IPS DF 6.9 (cell line): ENCODE data around the gene TAF1.
A peak's percentile ranks its signal among the peaks of the same experiment; 100 is the strongest.
"Not testable (repeated sequence)": the region's sequence is repeated elsewhere in the genome, so short reads cannot be mapped to it uniquely, and the experiment has no call there.

ENCODE experiments used
- DNase-seq: peaks from one replicate; pipeline ENCODE4 v3.0.0-alpha.2; 2013; ENCODE audit warnings: low read depth, low spot score
- H3K27ac ChIP-seq: one replicate; pipeline ENCODE4 v1.5.1; 2013; ENCODE audit warnings: low read length, control low read depth
- H3K27me3 ChIP-seq: 2 replicates; pipeline ENCODE4 v1.6.1; 2013; ENCODE audit warnings: mild to moderate bottlenecking, low read length; ENCODE audit not compliant: control insufficient read depth, insufficient read depth
- H3K36me3 ChIP-seq: 2 replicates; pipeline ENCODE4 v1.6.1; 2013; ENCODE audit warnings: low read length; ENCODE audit not compliant: control insufficient read depth, insufficient read depth
- H3K4me1 ChIP-seq: 2 replicates; pipeline ENCODE4 v1.6.1; 2013; ENCODE audit warnings: low read length; ENCODE audit not compliant: control insufficient read depth, insufficient read depth
- H3K4me3 ChIP-seq: 2 replicates; pipeline ENCODE4 v1.5.1; 2013; ENCODE audit warnings: mild to moderate bottlenecking, low read length
- H3K9me3 ChIP-seq: 2 replicates; pipeline ENCODE4 v1.6.1; 2013; ENCODE audit warnings: low read length, inconsistent platforms; ENCODE audit not compliant: control insufficient read depth, insufficient read depth
- WGBS: extraction: QIAGEN DNeasy Blood & Tissue Kit; methylation state at CpG from one replicate; pipeline ENCODE4 v1.1.7; 2013; ENCODE audit warnings: mixed read lengths, missing lambda C conversion rate; ENCODE audit not compliant: insufficient read length, insufficient coverage; 5-methylcytosine and 5-hydroxymethylcytosine counted together

TAF1 gene

GRCh38 chrX:71365875-71366673, at the start of gene TAF1:
TAF1 (plus strand) TSS chrX:71366357; CDS start chrX:71366375, 18 bp downstream.
- H3K4me3 ChIP-seq, result peak within 1 kb of the TSS; percentile 92
- no peaks in the 10 kb centered on the region for H3K4me1 ChIP-seq
- DNase-seq, result peak; percentile 67
- WGBS, result no CpG with 5 or more reads among the region's 51 CpGs
- 0 out of 2 replicates have a peak, but pooled peaks cover 3% of the 10 kb centered on the region for H3K36me3 ChIP-seq
- no peaks in the 10 kb centered on the region for H3K9me3 ChIP-seq
- H3K27me3 ChIP-seq, result no peaks in the 10 kb centered on the region
- no peak within 1 kb of the TSS for H3K27ac ChIP-seq

GRCh38 chrX:71316959-71317358, 49.2 kb upstream of the TAF1 start:
- not testable (repeated sequence) for H3K4me1 ChIP-seq, H3K4me3 ChIP-seq, H3K36me3 ChIP-seq, H3K27ac ChIP-seq, DNase-seq, H3K27me3 ChIP-seq, H3K9me3 ChIP-seq
- WGBS, result no CpG with 5 or more reads among the region's 1 CpG

- no CpG with 5 or more reads among the region's 1 CpG for WGBS
- H3K36me3 ChIP-seq, result no peaks in the 10 kb centered on the region
- no peak for DNase-seq
- H3K4me3 ChIP-seq, result no peak overlapping the region
- no peaks in the 10 kb centered on the region for H3K27me3 ChIP-seq
- no peaks in the 10 kb centered on the region for H3K4me1 ChIP-seq
- no peaks in the 10 kb centered on the region for H3K9me3 ChIP-seq
- H3K27ac ChIP-seq, result no peak overlapping the region
Measured at GRCh38 chrX:71320126-71320525, 46.0 kb upstream of the TAF1 start.

GRCh38 chrX:71321731-71322130, 44.4 kb upstream of the TAF1 start:
- Histone ChIP-seq H3K36me3 (no peaks in the 10 kb centered on the region), H3K4me3 (no peak overlapping the region), H3K27me3 (no peaks in the 10 kb centered on the region), H3K9me3 (no peaks in the 10 kb centered on the region), H3K27ac (no peak overlapping the region), H3K4me1 (no peaks in the 10 kb centered on the region)
- no peak for DNase-seq
- no CpG with 5 or more reads among the region's 1 CpG for WGBS

- not testable (repeated sequence) for H3K9me3 ChIP-seq, H3K27ac ChIP-seq, H3K27me3 ChIP-seq, H3K36me3 ChIP-seq, DNase-seq, H3K4me3 ChIP-seq, H3K4me1 ChIP-seq
- WGBS, result no CpG with 5 or more reads among the region's 11 CpGs
Measured at GRCh38 chrX:71324452-71324851, 41.7 kb upstream of the TAF1 start.

GRCh38 chrX:71326394-71326793, 39.8 kb upstream of the TAF1 start:
- H3K36me3 ChIP-seq, result no peaks in the 10 kb centered on the region
- no peaks in the 10 kb centered on the region for H3K9me3 ChIP-seq
- H3K4me3 ChIP-seq, result no peak overlapping the region
- no peak overlapping the region for H3K27ac ChIP-seq
- no CpG with 5 or more reads among the region's 3 CpGs for WGBS
- no peaks in the 10 kb centered on the region for H3K27me3 ChIP-seq
- no peaks in the 10 kb centered on the region for H3K4me1 ChIP-seq
- no peak for DNase-seq

GRCh38 chrX:71349151-71349665, 16.9 kb upstream of the TAF1 start:
- H3K9me3 ChIP-seq, H3K27me3 ChIP-seq, H3K36me3 ChIP-seq, H3K27ac ChIP-seq, H3K4me1 ChIP-seq, DNase-seq, H3K4me3 ChIP-seq: not testable (repeated sequence)
- no CpG with 5 or more reads among the region's 5 CpGs for WGBS

GRCh38 chrX:71349867-71350266, 16.3 kb upstream of the TAF1 start:
- not testable (repeated sequence) for H3K4me3 ChIP-seq, H3K9me3 ChIP-seq, H3K27ac ChIP-seq, H3K27me3 ChIP-seq, DNase-seq, H3K36me3 ChIP-seq, H3K4me1 ChIP-seq
- WGBS, result no CpG with 5 or more reads among the region's 6 CpGs

GRCh38 chrX:71352439-71352838, 13.7 kb upstream of the TAF1 start:
- H3K36me3 ChIP-seq, H3K4me1 ChIP-seq, H3K27me3 ChIP-seq, DNase-seq, H3K9me3 ChIP-seq, H3K27ac ChIP-seq, H3K4me3 ChIP-seq: not testable (repeated sequence)
- no CpG with 5 or more reads among the region's 5 CpGs for WGBS

GRCh38 chrX:71364221-71364620, 1.9 kb upstream of the TAF1 start:
- H3K4me1 ChIP-seq, result no peaks in the 10 kb centered on the region
- WGBS, result no CpG with 5 or more reads among the region's 14 CpGs

More at GRCh38 chrX:71364221-71364620, 1.9 kb upstream of the TAF1 start:
- H3K27ac ChIP-seq, result no peak overlapping the region
- no peaks in the 10 kb centered on the region for H3K36me3 ChIP-seq
- H3K27me3 ChIP-seq, result no peaks in the 10 kb centered on the region
- no peak overlapping the region for H3K4me3 ChIP-seq
- no peak for DNase-seq
- H3K9me3 ChIP-seq, result no peaks in the 10 kb centered on the region
